HG02610 (cell line): ENCODE results near the gene PHF21A.
A peak's percentile ranks its signal among the peaks of the same experiment; 100 is the strongest.
"Not testable (repeated sequence)": the region's sequence is repeated elsewhere in the genome, so short reads cannot be mapped to it uniquely, and the experiment has no call there.

Experiments
- ATAC-seq: cut with Tn5 transposase; IDR thresholded peaks from one replicate; pipeline ENCODE4 v1.9.1; 2021; ENCODE audit warnings: mild to moderate bottlenecking, moderate library complexity; ENCODE audit not compliant: unreplicated experiment

Gene PHF21A

GRCh38 chr11:46120346-46121300 lies 631 bp downstream of the PHF21A start:
- ATAC-seq: no peak

- ATAC-seq: no peak
Measured at GRCh38 chr11:46119352-46120216, 1.7 kb downstream of the PHF21A start.

- no peak for ATAC-seq
Measured at GRCh38 chr11:46118702-46119351, 2.4 kb downstream of the PHF21A start.

- ATAC-seq: no peak
Measured at GRCh38 chr11:46117842-46118241, 3.4 kb downstream of the PHF21A start.

GRCh38 chr11:46116712-46117037 lies 4.6 kb downstream of the PHF21A start:
- ATAC-seq: not testable (repeated sequence)

- ATAC-seq: no peak
Measured at GRCh38 chr11:46116007-46116711, 5.1 kb downstream of the PHF21A start.

- ATAC-seq: no peak
Measured at GRCh38 chr11:46114961-46115360, 6.3 kb downstream of the PHF21A start.

GRCh38 chr11:46114378-46114777 lies 6.9 kb downstream of the PHF21A start:
- ATAC-seq: no peak

GRCh38 chr11:46112961-46113607 lies 8.2 kb downstream of the PHF21A start:
- peak; percentile 74 for ATAC-seq

- no peak for ATAC-seq
Measured at GRCh38 chr11:46108751-46109150, 12.5 kb downstream of the PHF21A start.

- ATAC-seq: no peak
Measured at GRCh38 chr11:46107780-46108179, 13.5 kb downstream of the PHF21A start.

GRCh38 chr11:46107408-46107718 lies 13.9 kb downstream of the PHF21A start:
- ATAC-seq: no peak

GRCh38 chr11:46106530-46107407 lies 14.5 kb downstream of the PHF21A start:
- ATAC-seq: no peak

GRCh38 chr11:46105926-46106325 lies 15.3 kb downstream of the PHF21A start:
- ATAC-seq: no peak

- ATAC-seq: no peak
Measured at GRCh38 chr11:46105134-46105628, 16.1 kb downstream of the PHF21A start.

- no peak for ATAC-seq
Measured at GRCh38 chr11:46102843-46103242, 18.4 kb downstream of the PHF21A start.

GRCh38 chr11:46100670-46101069 lies 20.6 kb downstream of the PHF21A start:
- peak; percentile 82 for ATAC-seq

GRCh38 chr11:46099963-46100316 lies 21.3 kb downstream of the PHF21A start:
- peak; percentile 44 for ATAC-seq

- no peak for ATAC-seq
Measured at GRCh38 chr11:46090375-46090774, 30.9 kb downstream of the PHF21A start.
